LNCAP (cell line): Measurements from ENCODE around the gene S1PR3.

ENCODE experiments used
- CTCF ChIP-seq: fragments of 450-650 bp; IDR thresholded peaks from 2 replicates; pipeline ENCODE4 v1.5.1; 2017; ENCODE audit warnings: mild to moderate bottlenecking

Gene S1PR3

DNA sequence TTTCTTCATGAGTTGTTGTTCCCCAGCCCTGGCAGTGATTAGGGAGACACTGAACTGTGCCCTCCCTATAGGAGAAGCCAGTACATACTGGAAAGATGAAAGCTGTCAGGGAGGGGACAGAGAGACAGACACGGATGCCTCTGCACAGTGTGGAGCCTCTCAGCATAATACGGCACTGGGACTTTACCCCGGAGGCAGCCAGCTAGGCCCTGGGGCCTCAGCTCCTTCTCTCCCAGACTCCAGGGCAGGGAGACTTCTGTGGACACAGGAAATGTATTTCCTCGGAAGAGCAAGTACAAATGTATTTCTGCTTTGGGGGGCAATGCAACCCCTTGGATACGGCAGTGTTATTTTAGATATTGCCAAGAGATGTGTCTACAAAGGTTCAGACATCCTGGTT, 62.0 kb downstream of the S1PR3 start:
- no peak for TF ChIP-seq CTCF
